NCI-H2171 (cell line): ENCODE measurements around the gene CFLAR.

Experiments used
- DNase-seq: peaks from one replicate; lab custom pipeline; 2025; lab: John Stamatoyannopoulos, UW

Gene CFLAR

GRCh38 chr2:201218780-201219179, 102.8 kb downstream of the CFLAR start:
- DNase-seq: no peak

- no peak for DNase-seq
Measured at GRCh38 chr2:201219328-201220096, 103.5 kb downstream of the CFLAR start.

GRCh38 chr2:201220102-201220570, 104.2 kb downstream of the CFLAR start:
- DNase-seq: no peak

GRCh38 chr2:201223089-201224073, 107.4 kb downstream of the CFLAR start:
- no peak for DNase-seq
